ENCODE data around the gene LRRC46. TPM values are rescaled to one million over a fixed set of nuclear protein-coding genes. Genes with fewer than 3 reads are reported as not detected.

The LRRC46 gene, protein sequence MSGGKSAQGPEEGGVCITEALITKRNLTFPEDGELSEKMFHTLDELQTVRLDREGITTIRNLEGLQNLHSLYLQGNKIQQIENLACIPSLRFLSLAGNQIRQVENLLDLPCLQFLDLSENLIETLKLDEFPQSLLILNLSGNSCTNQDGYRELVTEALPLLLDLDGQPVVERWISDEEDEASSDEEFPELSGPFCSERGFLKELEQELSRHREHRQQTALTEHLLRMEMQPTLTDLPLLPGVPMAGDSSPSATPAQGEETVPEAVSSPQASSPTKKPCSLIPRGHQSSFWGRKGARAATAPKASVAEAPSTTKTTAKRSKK
- total RNA-seq: 11.6 TPM
- long read RNA-seq, transcript LRRC46-201 (8 exons, 1,922 nt): major isoform, 6 of 10 reads
- long read RNA-seq, partial matches to known transcripts: 1 of 10 reads
- long read RNA-seq, other reads (novel, unspliced or antisense): 3 of 10 reads

DNA sequence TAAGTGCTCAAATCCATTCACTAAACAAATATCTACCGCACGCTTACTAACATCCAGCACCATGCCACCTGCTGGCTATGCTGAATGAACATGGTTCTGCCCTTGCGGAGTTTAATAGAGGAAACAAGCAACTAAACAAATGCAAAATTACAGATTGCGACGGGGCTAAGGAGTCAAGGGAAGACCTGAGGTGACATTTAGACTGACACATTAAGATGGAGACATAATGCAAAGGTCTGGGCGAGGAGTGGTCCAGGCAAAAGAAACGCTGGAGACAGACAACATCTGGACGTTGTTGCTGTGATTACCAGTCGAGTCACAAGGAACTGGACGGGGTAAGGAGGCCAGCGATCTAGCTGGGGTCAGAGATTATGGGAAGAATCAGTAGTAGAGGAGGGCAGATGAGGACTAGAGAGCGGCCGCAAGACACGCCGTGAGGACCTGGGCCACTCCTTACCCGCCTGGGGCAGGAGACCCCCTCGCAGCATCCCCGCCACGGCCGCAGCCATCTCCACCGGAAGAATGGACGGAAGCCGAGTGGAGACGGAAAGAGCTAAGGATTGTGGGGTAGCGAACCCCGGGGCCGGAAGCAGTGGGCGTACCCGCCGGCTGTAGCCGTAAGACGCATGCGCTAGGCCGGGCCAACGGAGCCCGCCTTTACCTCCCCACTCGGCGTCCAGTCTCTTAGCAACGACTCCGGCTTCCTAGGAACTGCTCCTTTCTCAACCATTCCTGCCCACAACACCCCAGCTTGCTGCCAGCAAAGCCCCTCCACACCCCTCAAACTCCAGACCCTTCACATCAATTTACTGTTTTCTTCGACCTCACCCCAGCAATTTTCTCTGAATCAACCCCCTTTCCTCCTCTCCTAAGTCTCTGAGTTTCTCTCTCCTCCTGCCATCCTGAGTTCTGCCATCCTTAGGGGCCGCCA, at the start of gene LRRC46, which contains the start of gene MRPL10:
Gene LRRC46, plus strand, starts transcription at position 668 of the 931 bp plus-strand sequence. CDS start 320 bp downstream, outside the sequence.
Gene MRPL10, minus strand, starts transcription at position 539 of the 931 bp plus-strand sequence. Its CDS starts 30 bp downstream, at position 509.
- no peaks in the 10 kb centered on the region for H3K27me3 ChIP-seq (ENCODE audit: low read depth)
- TF ChIP-seq, protein P1, sequence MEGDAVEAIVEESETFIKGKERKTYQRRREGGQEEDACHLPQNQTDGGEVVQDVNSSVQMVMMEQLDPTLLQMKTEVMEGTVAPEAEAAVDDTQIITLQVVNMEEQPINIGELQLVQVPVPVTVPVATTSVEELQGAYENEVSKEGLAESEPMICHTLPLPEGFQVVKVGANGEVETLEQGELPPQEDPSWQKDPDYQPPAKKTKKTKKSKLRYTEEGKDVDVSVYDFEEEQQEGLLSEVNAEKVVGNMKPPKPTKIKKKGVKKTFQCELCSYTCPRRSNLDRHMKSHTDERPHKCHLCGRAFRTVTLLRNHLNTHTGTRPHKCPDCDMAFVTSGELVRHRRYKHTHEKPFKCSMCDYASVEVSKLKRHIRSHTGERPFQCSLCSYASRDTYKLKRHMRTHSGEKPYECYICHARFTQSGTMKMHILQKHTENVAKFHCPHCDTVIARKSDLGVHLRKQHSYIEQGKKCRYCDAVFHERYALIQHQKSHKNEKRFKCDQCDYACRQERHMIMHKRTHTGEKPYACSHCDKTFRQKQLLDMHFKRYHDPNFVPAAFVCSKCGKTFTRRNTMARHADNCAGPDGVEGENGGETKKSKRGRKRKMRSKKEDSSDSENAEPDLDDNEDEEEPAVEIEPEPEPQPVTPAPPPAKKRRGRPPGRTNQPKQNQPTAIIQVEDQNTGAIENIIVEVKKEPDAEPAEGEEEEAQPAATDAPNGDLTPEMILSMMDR (IDR thresholded peaks at IDR 0.05): no peak
- H3K36me3 ChIP-seq: peaks cover 37% of the 10 kb centered on the region
- H3K9me3 ChIP-seq: no peaks in the 10 kb centered on the region
- peak within 1 kb of the TSS; percentile 86 for H3K4me3 ChIP-seq
- peaks cover 30% of the 10 kb centered on the region for H3K4me1 ChIP-seq
- DNase-seq (peak; percentile 95), ATAC-seq (peak; percentile 97 to 98)
- peak within 1 kb of the TSS; percentile 82 for H3K27ac ChIP-seq
- intact Hi-C loops (cut with DNase I): no loop called here

DNA sequence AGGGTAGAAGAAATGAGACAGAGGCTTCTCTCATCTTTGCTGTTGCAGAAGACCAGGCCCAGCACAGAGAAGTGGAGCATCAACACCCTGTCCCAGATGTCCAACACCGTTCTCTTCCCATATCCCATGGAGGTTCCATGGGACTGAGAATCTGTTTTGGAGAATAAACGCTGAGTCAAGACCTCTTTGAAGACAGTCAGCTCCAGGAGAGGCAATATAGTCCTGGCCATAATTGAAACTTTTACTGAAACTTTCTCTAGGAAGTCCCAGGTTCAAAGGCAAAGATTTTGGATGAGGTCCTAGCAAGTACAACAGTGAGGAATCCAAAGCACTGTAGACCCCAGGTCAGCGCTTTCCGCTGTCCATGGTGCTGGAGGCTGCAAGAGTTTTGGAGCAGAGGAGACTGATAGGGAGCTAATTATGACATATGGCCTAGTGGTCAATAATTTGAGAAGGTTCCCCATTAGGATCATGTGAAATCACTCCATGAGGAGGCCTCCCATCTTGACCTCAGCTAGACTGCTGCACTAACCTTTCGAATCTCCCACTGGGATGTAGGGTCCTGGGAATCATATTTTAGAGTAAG, 45.8 kb upstream of the LRRC46 start:
- H3K27me3 ChIP-seq (ENCODE audit: low read depth): peaks cover 49% of the 10 kb centered on the region

DNA sequence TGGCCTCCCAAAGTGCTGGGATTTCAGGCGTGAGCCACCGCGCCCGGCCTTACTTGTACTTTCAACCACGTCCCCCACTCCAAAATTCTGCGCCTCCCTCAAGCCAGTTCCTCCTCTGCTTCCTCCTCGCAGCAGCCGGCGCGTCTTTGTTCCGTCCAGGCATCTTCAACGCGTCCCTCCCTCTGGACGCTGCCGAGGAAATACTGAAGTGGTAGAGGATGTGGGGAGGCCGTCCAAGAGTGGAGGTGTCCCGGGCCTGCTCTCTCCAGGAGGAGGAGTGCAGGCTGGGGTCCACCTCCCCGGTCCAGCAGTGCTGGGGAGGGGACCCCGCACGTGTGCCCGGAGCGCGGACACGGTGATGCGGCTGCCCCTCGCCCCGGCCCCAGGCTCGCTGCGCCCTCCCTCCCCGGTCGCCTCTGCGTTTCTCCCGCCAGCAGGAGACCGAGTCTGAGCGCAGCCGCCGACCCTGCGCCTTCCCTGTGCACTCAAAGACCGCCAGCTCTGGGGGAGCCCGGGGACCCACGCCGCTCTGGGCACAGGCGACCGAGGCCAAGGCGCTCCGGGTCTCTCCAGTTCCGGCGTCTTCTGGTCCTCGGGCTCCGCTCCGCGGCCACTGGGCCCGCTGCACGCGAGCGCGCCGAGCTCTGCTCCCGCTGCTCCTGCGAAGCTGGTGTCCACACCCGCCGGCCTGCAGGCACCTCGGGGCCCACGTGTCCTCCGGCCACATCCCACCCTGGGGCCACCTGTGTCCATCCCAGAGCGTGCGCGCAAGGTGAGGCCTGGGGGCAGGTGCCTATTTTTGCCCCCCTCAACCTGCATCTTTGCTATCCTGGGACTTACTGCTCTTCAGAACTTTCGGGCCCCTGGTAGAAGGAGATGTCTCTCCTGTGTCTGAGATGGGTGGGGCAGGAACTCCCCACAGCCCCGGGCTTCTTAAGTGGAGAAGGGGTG, 41.6 kb upstream of the LRRC46 start:
- TF ChIP-seq, protein P1 (IDR thresholded peaks at IDR 0.05): peak; percentile 51
- DNase-seq: peak; percentile 58

More for the DNA sequence above, 45.8 kb upstream of the LRRC46 start:
- DNase-seq (no peak), ATAC-seq (no peak)
- Histone ChIP-seq H3K9me3 (no peaks in the 10 kb centered on the region), H3K4me3 (no peak overlapping the region), H3K36me3 (no peaks in the 10 kb centered on the region), H3K4me1 (peaks cover 10% of the 10 kb centered on the region), H3K27ac (no peak overlapping the region)
- TF ChIP-seq, protein P1 (IDR thresholded peaks at IDR 0.05): no peak
- intact Hi-C loops (cut with DNase I): no loop called here

DNA sequence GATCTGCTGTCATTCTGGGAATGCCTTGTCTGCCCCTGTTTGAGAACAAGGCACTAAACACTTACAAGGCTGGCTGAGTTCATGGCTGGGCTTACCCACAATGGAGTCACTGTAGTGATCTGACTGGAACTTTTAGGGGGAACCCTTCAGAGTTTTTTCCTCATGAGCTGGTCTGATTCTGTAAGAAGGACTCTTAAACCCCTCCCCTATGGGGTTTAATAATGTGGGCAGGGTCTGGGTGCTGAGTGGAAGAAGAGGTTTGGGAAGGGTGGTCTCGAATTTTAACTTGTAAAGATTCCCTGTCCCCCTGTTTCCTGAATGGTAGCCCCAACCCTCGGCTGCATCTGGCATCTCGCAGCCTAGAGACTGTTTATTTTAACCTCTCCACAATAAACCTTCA, 40.4 kb upstream of the LRRC46 start:
- no peak for ATAC-seq
- intact Hi-C loops (cut with DNase I): no loop called here
- TF ChIP-seq, protein P1 (IDR thresholded peaks at IDR 0.05): no peak
- H3K36me3 ChIP-seq: no peaks in the 10 kb centered on the region
- H3K27me3 ChIP-seq (ENCODE audit: low read depth): peaks cover 67% of the 10 kb centered on the region
- no peak for DNase-seq
- no peaks in the 10 kb centered on the region for H3K9me3 ChIP-seq
- H3K4me1 ChIP-seq: peaks cover 10% of the 10 kb centered on the region
- H3K27ac ChIP-seq: no peak overlapping the region
- no peak overlapping the region for H3K4me3 ChIP-seq

More for the DNA sequence above, 41.6 kb upstream of the LRRC46 start:
- Histone ChIP-seq H3K9me3 (no peaks in the 10 kb centered on the region), H3K36me3 (no peaks in the 10 kb centered on the region), H3K27ac (no peak overlapping the region), H3K4me1 (peaks cover 10% of the 10 kb centered on the region), H3K4me3 (peak overlapping the region; percentile 44), H3K27me3 (ENCODE audit: low read depth) (peaks cover 67% of the 10 kb centered on the region)
- ATAC-seq: peak; percentile 82
- intact Hi-C loops (cut with DNase I): no loop called here
